Stimulated activated CD8-positive, alpha-beta memory T cell treated with anti-CD3 and anti-CD28 coated beads, Interleukin-12 subunit alpha, Interleukin-12 subunit beta, amount 100 ng/mL, for 24 hours (primary cell): ENCODE results near the gene ANP32A.

Source experiments
- DNase-seq: peaks from one replicate; pipeline ENCODE4 v3.0.0-alpha.2; 2020; ENCODE audit errors: extremely low read depth

Gene ANP32A

DNA sequence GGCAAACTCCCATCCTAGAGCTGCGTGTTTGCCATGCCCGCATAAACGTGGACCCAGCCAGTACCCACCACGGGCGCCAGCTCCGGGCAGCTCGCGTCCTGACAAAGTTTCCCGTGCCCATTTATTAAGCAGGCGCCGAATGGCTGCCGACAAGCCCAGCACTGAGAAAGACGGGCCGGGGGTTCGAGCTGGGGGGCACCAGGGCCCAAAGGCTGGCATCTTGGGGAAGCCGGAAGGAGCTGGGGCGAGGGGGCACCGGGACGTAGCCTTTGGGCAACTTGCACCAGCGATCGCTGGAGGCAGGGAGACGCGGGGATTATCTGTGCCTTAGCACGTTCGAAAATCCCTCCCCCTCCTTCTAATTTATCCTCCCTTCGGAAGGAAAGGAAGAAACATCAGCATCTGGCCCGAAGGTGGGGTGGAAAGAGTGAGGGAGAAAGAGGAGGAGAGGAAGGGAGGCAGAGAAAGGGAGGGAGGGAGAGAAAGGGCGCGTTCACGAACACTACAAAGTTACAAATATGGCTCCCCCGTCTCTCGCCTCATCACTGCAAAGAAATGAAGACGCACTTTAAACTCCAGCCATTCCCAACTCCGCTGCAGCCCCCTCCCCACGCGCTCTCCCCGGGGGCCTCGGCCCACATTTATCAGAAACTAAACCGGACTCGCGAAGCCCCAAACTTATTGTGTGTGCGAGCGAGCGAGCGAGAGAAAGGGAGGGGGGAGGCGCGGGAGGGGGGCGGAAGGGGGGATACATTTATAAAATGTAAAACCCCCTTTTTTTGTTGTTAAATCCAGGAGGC lies 1.0 kb downstream of the ANP32A start:
- no peak for DNase-seq

DNA sequence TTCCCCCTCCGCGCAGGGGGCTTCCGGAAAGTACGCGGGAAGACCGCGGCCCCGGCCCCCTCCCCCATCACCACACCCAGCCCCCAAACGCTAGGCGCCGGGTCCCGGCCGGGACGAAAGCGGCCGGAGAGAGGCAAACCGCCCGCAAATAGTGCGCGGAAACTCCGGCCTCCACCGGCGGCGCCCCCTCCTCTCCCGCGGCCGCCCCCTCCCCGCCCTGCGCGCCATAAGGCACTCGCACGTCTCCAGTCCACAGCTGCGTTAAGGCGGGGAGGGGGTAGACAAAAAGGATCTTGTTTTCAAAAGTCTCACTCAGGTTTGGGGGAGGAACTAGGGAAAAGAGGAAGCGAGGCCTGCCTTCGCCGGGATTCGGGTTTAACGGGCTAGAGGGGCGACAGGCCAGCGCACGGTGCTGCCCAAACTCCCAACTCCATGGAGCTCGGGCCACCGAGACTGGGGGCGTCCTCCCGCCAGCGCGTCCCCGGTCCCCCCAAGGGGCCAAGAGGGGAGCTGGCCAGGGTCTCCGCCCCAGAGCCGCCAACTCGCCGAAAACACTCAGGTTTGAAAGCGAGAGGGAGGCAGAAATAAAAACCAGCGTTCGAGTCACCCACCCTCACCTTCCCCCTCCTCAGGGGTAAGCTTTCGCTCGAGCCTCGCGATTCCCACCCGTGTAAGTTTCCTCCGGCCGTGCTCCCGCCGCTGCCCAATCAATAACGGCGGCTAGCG lies 1.8 kb downstream of the ANP32A start:
- no peak for DNase-seq

DNA sequence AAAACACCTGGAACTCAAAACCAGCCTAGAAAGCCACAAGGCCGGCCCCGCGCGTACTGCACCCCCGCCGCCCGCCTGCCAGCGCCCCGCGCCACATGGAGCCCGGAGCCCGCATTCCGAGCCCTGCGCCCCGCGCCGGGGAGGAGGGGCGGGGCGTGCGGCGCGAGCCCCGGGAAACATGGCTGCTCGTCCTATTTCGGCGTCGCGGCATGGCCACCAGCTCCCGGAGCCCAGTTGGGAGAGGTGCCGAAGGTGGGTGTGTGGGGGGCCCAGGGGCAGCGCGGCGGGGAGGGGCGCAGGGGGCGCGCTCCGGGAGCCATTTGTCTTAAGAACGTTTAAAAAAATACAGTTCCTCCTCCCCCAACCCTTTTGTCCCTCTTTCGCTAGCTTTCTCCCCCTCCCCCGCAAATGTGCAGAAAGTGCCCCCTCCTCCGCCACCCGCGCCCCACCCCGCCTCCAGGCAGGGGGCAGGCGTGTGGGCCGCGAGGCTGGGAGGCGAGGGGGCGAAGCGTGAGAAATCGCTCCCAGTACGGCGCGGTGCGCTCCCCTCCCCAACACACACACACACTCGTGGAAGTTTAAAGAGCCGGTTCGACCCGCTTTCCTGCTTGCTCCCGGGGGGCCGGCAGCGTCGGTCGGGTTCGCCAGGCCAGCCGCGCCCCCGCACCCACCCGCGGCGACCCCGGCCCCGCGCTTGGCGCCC lies 2.5 kb downstream of the ANP32A start:
- peak; percentile 26 for DNase-seq

DNA sequence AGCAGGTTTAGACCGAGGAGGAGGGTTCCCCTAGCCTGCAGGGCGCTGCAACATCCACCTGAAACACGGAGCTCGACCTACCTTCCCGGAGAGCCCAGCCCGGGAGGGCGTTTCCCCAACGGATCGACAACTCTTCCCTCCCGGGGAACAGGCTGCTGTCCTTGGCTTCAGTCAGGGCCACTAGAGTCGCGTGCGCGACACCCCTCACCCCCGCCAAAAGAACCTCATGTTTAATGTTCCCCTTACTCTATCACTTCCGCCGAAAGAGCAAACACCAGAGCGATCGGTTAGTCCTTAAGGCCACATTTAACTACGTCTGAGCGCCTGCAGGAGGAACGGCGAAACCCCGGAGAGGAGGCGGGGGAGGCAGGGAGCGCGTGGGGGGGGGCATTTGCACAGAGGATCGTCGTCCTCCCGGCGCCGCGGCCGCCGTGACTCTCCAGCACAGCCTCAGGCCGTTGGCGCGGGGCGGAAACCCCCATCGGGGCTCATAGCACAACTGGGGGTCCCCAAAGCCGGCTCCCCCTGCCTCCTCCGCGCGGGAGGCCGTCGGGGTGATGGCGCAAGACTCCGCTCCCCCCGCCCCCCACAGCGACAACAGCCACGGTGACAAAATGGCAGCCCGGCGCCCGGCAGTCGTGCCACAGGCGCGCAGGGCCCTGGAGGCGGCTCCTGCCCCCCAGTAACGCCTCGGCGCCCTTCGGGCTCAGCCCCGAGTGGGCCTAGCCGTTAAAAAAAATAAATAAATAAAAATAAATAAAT lies 3.2 kb downstream of the ANP32A start:
- peak; percentile 37 for DNase-seq

DNA sequence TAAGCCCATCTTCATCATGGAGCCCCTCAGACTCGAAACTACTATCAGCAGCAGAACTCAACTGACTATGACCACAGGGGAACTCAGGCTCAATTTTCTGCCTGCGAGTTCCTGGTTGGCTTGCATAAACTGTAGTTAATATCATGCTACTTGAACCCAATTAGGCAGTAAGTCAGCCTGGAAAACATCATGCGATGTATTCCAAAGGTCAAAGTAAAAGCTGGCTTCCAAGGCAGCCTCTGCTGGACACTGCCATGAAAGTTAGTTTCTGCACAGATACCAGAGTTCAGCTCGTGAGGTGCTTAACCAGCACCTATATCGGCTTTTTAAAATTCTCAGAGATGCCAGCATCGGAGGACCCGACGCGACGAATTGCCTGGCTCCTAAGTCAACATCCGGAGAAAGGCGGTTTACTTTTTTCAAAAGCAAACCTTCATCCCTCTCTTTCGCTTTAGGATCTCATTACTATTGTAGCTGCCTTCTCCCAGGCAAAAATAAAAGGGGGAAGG lies 3.8 kb downstream of the ANP32A start:
- no peak for DNase-seq

DNA sequence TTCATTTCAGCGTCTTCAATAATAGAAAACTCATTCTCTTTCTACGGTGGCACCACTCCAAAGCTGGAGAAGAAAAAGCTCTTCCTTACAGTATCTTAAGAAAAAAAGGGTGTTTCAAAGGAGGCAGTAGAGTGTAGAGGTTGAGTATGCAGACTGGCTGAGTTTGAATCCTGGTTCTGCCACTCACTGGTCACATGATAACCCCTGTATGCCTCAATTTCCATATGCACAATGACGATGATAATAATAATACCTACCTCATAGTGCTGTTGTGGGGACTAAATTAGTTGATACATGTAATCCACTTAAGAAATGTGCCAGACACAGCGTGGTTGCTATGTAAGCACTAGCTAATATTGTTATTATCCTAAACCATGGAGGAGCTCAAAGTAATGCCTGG lies 4.5 kb downstream of the ANP32A start:
- DNase-seq, result no peak

DNA sequence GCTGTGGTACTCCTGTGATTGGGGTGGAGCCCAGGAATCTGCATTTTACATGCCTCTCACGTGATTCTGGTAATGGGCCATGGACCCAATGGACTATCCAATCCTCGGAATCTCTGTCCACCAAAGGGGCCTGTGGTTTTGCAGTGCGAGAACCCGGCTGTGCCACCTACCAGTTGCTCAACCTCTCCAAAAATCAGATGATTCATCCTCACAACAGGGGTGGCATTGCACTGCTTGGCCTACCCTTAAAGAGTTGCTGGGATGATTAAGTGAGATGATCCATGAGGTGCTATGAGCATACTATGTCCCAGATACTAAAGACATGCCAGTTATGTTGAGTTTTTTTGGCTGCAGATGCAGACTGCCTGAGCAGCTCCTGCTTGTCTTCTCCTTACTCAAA lies 5.1 kb downstream of the ANP32A start:
- no peak for DNase-seq

DNA sequence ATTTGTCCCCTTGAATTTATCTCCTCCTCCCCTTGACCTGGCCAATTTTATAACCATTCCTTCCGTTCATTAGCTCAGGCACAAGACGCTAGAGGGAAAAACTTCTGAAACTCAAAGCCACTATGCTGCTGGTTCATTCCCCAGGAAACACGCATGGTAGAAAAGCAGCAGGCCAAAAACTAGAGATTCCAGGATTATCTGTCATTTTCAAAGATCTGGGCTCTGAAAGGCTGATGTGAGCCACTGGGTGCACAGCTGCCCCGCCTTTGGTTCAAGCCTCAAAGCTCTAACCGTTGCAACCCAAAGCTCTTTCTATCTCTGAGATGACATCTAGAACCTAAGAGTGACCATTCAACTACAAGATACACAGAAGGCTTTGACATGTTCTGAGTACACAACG lies 6.1 kb downstream of the ANP32A start:
- no peak for DNase-seq

DNA sequence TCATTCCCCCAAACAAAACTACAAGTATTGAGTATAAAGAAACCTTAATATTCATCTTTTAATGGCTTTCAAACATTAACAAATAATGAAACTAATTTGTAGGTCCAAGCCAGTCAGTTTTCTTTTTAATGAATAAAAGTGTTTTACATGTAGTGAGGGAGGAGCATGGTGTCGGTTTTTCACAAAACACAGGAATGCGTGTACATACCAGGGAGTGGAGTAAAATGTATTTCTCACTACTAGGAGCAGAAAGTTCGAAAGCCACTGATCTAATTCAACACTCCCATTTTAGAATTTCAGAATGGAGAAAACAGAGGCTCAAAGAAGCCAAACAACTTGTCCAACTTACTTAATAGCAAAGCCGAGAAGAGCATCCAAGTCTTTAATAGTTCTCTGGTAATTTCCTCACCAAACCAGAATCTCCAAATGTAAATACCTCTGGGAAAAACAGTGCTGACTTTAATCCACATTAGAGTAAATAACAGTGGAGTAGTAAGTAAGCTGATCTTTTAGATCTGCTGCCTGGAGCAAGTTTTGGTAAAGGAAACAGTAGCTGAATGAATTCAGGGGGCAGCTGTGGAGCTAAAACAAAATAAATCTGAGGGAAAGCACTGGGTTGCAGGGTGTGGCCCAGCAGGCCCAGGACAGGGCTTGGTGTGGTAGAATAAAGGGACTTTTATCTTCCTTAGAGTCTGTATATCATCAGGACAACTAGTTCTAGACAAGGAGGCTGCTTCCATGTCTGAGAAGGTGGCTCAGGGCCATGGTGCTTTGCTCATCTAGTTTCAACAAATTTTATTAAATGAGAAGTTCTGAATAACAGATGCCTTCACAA lies 7.9 kb downstream of the ANP32A start:
- no peak for DNase-seq

DNA sequence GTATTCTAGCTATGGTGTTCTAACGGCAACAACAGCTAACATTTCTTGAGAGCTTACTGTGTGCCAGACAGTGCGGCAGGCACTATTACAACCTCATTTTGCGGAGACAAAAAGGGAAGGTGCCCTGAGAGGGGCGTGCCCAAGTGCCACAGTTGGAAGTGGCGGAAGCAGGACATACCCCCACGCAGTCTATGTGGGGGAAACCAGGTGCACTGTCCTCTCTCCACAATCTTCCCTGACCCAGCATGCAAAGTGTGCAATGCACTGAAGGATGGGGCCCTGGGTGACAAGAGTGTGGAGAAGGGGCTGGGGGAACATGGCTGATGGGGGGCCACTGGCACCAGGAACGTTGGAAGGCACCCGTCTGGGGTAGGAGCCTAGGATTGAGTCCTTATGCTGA lies 8.6 kb downstream of the ANP32A start:
- no peak for DNase-seq

DNA sequence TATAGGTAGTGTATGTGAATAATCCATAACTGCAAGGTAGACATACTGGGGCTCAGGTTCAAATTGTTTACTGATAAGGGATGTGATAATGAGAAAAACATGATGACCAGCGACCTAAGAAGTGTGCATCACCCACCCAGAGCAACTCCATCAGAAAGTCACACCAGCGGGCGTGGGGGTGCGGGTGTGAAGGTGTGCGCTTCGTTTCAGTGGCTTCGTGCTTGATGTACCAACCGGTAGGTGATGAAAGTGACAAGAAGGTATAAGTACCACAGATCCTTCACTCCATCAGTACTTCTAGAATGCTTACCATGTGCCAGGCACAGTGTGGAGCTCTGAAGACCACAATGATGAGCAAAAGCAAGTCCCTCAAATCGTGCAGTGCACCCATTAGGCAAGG lies 11.2 kb downstream of the ANP32A start:
- DNase-seq, result no peak

DNA sequence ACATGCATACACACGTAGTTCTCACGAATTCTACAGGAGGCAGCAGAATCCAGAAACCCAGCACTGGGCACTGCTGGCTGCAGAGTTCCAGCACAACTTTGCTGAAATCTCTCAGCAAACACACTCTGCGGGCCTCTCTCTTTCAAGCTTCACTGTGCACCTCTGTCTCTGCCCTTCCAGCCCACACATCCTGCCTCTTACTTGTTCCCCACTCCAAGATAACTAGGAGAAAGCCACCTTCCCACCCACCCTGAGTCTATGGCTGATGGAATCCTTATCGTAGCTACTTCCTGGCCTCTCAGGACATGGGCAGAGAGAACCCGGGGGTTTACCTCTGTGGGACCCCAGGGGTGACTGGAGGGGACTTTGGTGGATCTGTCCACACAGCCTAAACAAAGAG lies 11.9 kb downstream of the ANP32A start:
- DNase-seq, result no peak

DNA sequence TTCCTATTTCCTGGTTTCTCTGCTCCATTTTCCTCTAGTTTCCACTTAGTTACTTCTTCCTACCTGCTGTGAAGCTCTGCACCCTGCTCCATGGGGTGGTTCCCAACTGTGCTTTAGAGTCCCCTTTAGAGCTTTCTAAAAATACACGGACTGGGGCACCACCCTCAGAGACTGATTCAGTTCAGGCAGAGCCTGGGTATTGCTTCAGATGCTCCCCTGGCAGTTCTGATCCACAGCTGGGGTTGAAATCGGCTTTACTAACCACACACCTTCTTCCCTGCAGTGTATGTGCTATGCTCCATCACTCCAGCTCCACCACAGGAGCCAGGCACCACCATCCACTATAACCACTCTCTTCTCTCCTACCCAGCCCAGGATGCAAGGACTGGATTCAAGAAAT lies 12.6 kb downstream of the ANP32A start:
- no peak for DNase-seq

DNA sequence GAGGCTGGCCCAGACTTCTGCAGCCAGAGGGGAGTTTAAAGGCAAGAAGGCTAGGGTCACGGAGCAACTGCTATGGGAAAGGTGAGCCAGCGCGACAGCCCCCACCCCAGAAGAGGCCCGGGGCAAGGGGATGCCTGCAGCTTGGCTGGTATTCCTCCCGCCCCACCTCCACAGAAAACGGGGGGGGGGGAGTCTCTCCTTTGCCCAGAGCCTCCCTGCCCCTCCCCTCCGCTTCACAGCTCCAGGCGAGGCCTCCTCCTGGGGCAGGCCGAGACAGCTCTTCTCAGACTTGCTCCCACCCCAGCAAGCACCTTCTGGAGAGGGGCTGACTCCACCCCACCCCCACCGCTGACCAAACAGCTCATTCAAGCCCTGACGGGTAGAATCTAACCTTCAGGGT lies 13.4 kb downstream of the ANP32A start:
- no peak for DNase-seq

DNA sequence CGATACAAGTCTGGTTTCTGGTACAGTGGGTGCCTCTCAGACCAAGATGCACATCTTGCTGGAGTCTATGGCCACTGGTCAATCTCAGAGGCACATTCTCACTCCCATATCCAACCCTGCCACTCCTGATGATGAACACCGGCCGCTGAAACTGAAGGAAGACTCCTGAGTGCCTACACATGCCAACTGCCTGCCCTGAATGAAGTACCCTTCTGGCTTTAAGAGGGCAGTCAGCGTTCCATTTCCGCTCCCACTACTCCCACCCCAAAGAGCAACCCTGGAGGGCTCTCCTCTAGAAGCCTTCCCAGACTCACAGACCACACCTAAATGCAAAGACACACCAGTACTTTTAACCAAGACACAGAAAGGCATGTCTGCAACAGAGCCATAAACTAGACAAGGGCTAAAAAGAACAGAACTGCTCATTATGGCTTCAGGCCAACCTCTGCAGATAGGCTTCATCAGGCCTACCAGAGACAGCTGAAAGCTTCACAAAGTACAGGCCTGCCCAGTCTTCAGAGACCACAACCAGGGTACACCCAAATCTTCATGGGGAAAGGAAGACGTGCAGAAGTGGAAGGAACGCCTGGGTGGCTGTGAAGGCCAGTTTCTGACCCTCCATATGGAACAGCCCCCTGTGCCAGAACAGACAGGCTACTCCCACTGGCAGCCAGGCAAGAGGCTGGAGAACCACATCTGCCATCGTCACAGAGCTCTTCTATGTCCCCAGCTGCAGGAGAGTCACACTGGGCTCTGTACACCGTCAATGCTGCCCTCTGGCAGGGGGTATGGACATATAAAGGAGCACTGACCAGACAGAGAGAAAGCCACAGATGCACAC lies 14.3 kb downstream of the ANP32A start:
- DNase-seq, result no peak

DNA sequence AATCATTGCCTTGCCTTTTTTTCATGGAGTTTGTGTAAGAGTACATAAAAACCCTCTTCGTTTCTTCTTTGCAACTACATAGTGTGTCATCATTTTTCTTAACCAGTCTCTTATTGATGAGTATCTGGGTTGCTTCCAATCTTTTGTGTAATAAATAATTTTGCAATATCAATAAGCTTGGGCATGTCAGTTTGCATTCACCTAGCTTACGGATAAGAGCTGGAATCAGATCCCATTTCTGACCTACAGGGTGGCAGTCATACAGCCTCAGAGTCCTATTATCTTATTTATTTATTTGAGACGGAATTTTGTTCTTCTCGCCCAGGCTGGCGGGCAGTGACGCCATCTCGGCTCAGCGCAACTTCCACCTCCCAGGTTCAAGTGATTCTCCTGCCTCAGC lies 18.3 kb downstream of the ANP32A start:
- no peak for DNase-seq

DNA sequence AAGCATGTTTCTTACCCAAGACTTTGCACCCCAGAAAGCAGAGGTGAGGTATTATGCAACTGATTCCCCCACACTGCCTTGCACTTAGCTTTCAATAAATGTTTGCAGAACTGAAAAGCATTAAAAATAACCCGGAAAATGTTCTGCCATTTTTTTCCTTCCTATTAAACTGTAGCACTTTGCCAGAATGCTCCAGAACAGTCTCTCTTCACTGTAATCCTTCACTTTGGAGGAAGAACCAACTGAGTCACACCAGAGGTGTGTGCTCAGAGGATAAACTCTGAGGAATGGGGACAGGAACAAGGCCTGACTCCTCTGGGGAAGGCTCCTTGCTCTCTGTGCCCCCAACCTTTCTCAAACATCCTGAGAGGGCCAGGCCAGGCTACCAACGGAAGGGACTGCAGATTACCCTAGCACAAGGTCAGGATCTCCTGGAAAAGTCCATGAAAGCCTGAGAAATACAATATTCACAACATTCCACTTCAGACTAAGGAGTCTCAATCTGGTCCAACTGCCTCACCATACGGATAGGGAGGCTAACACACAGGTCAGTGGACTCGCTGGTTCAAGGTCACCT lies 19.0 kb downstream of the ANP32A start:
- no peak for DNase-seq

DNA sequence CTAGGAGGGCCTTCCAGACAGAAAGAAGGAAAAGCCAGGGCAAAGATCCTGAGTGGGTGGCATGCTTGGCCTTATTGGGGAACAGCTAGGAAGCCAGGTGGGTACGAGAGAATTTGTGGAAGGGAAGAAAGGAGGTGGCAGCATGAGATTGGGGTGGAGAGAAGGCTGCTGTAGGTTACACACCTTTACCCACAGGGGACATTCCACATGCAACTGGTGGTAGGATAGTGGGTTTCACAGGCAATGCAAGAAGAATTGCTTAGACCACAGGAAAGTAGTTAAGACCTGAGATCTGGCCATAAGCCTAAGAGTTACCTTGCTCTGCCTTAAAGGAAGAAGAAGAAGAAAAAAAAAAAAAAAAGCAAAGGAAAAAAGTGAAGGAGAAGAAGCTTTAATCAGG lies 19.8 kb downstream of the ANP32A start:
- no peak for DNase-seq

DNA sequence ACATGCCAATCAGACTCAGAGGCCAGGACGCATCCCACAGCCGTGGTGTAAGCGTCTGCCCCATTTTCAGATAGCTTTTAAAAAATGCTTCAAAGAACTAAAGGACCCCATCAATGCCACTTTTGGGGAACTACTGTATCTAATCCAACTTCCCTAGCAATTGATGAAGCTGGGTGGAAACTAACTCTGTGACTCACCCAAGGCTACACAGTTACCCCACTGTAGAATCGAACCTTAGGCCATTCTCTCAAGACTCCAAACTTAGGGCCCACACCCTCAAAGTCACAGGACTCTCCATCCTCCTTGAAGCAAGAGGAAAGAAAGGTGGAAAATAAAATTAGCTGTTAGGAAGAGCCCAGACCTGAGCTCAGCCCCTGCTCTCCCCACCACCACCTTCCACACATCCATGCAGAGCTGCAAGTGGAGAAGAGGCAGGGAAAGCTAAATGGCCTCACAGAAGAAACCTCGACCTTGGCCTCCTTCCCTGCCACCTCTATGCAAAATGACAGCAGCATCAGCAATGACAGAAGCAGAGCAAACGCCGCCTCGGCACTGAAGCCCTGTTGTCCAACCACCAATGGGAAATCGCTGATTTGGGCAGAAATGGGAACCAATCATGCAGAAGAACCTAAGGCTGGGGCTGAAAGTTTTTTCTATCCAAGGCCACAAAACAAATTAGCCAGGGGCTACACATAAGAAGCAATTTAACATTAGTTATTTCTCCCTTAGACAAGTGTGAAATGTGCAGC lies 22.2 kb downstream of the ANP32A start:
- DNase-seq, result no peak
